Panc1 (cell line): ENCODE results near the gene COL27A1. TPM values are rescaled to one million over a fixed set of nuclear protein-coding genes. Genes with fewer than 3 reads are reported as not detected.

ENCODE experiments used
- ATAC-seq: fragments of 200-7000 bp; cut with Tn5 transposase; 2 replicates; pipeline ENCODE4 v1.9.1; 2020; ENCODE audit warnings: mild to moderate bottlenecking, moderate library complexity
- BruUV-seq: library from RNA; stranded (reverse); fragments of 400-500 nt; replicated peaks from 2 replicates; lab custom pipeline; 2021; lab: Mats Ljungman, UMichigan
- CTCF ChIA-PET: fragments of 300-600 bp; sonication (Branson Sonifier 250); formaldehyde crosslinking; loops from one replicate; lab custom pipeline; 2022; ENCODE audit warnings: antibody characterized with exemption; lab: Charles Lee
- POLR2A ChIA-PET: fragments of 300-600 bp; sonication (Branson Sonifier 250); formaldehyde crosslinking; loops from one replicate; lab custom pipeline; 2022; ENCODE audit warnings: antibody characterized with exemption; lab: Charles Lee
- DNase-seq: peaks from one replicate; pipeline ENCODE4 v3.0.0-alpha.2; 2010; ENCODE audit warnings: low read depth, low spot score
- H3K27ac ChIP-seq: 2 replicates; pipeline ENCODE4 v1.5.1; 2011; ENCODE audit warnings: mild to moderate bottlenecking, low read length, inconsistent platforms
- H3K27me3 ChIP-seq: fragments of 200-500 bp; sonication (Bioruptor generic); 2 replicates; pipeline ENCODE4 v1.6.0; 2014; ENCODE audit warnings: low read length, inconsistent platforms; ENCODE audit not compliant: control insufficient read depth, insufficient read depth
- H3K36me3 ChIP-seq: fragments of 200-500 bp; sonication (Bioruptor generic); 2 replicates; pipeline ENCODE4 v1.5.1; 2014; ENCODE audit warnings: inconsistent platforms, mild to moderate bottlenecking, low read length, moderate library complexity; ENCODE audit not compliant: control insufficient read depth, insufficient read depth
- H3K4me1 ChIP-seq: 2 replicates; pipeline ENCODE4 v1.5.1; 2011; ENCODE audit warnings: inconsistent platforms, mild to moderate bottlenecking, low read length, moderate library complexity; ENCODE audit not compliant: control insufficient read depth, insufficient read depth
- H3K4me3 ChIP-seq, 2 experiments: 2 replicates each; pipeline ENCODE4 v1.5.1; 2011 to 2012; ENCODE audit warnings: low read depth in 2 of 2, low read length in 2 of 2, mild to moderate bottlenecking in 2 of 2, inconsistent platforms in 1 of 2, moderate library complexity in 1 of 2
- H3K9me3 ChIP-seq: fragments of 200-500 bp; sonication (Bioruptor generic); 2 replicates; pipeline ENCODE4 v1.5.1; 2014; ENCODE audit warnings: low read depth, mild to moderate bottlenecking, inconsistent platforms, low read length, moderate library complexity; ENCODE audit not compliant: control insufficient read depth, insufficient read depth
- CTCF ChIP-seq: fragments of 450-650 bp; IDR thresholded peaks from 2 replicates; pipeline ENCODE4 v1.5.1; 2017; ENCODE audit warnings: mild to moderate bottlenecking
- POLR2AphosphoS5 ChIP-seq: IDR thresholded peaks from 2 replicates; pipeline ENCODE4 v1.6.1; 2012; ENCODE audit warnings: mild to moderate bottlenecking, low read depth, low read length, moderate library complexity
- REST ChIP-seq, 2 experiments: IDR thresholded peaks; 2 replicates each; pipeline ENCODE4 v1.6.1; 2011 to 2012; ENCODE audit warnings: low read depth in 2 of 2, control low read depth in 1 of 2, low read length in 1 of 2, mild to moderate bottlenecking in 1 of 2, moderate library complexity in 1 of 2; ENCODE audit not compliant: insufficient read depth in 1 of 2
- SIN3A ChIP-seq: IDR thresholded peaks from 2 replicates; pipeline ENCODE4 v1.6.1; 2012; ENCODE audit warnings: low read depth, mild to moderate bottlenecking, low read length, moderate library complexity, borderline replicate concordance; ENCODE audit not compliant: insufficient read depth
- TCF7L2 ChIP-seq: IDR thresholded peaks from 2 replicates; pipeline ENCODE4 v1.6.1; 2011; ENCODE audit warnings: mild to moderate bottlenecking, low read depth, low read length, inconsistent platforms
- in situ Hi-C: cut with HindIII; loops from 2 replicates; pipeline ENCODE4 v1.10.0; 2016; ENCODE audit warnings: low sequenced_read_pairs, low pct_unique_long_range_greater_than_20kb
- intact Hi-C: fragments of 100-400 bp; cut with micrococcal nuclease; formaldehyde crosslinking; loops from one replicate; pipeline ENCODE4 v1.10.0; 2022; ENCODE audit not compliant: unreplicated experiment
- total RNA-seq: library from RNA; stranded (reverse); gene quantifications from one replicate; pipeline ENCODE4 v1.2.1, GENCODE V29; 2021; ENCODE audit not compliant: unreplicated experiment

COL27A1 gene
- total RNA-seq, 1 experiment from 2014 or later = 5.1 TPM

- Histone ChIP-seq H3K4me3 (no peak overlapping the region), H3K9me3 (no peaks in the 10 kb centered on the region), H3K4me1 (no peaks in the 10 kb centered on the region), H3K27ac (no peak overlapping the region), H3K27me3 (no peaks in the 10 kb centered on the region), H3K36me3 (no peaks in the 10 kb centered on the region)
- CTCF ChIA-PET = no interaction called here
- POLR2A ChIA-PET = no interaction called here
- TF ChIP-seq REST (IDR thresholded peaks at IDR 0.05; ENCODE audit: insufficient read depth in 1 of 2, low read depth in 2 of 2, low read length in 1 of 2) = no peak
- TF ChIP-seq POLR2AphosphoS5 = no peak
- TF ChIP-seq CTCF = no peak
- no peak for TF ChIP-seq TCF7L2
- TF ChIP-seq SIN3A = no peak
- DNase-seq = no peak
- no peak for ATAC-seq
- intact Hi-C loops = no loop called here
- BruUV-seq = no TSS peak
- in situ Hi-C loops = no loop called here
These were observed 14.9 kb upstream of the COL27A1 start for GRCh38 chr9:114140401-114140800.

- in situ Hi-C loops = no loop called here
These were observed 14.5 kb upstream of the COL27A1 start for GRCh38 chr9:114140850-114141249.

GRCh38 chr9:114141553-114142402, 13.6 kb upstream of the COL27A1 start:
- TF ChIP-seq SIN3A = no peak
- no peak for TF ChIP-seq TCF7L2
- no peak for TF ChIP-seq REST (IDR thresholded peaks at IDR 0.05; ENCODE audit: insufficient read depth in 1 of 2, low read depth in 2 of 2, low read length in 1 of 2)
- TF ChIP-seq CTCF = no peak
- no peak for TF ChIP-seq POLR2AphosphoS5
- ChIA-PET CTCF (interaction anchor here (0.6 kb wide), 1 partner anchor 28 kb away, joined by 3 read pairs; no protein-coding TSS in a partner anchor), POLR2A (no interaction called here)
- H3K27ac ChIP-seq = no peak overlapping the region
- H3K36me3 ChIP-seq = no peaks in the 10 kb centered on the region
- intact Hi-C loops = no loop called here
- H3K27me3 ChIP-seq = no peaks in the 10 kb centered on the region
- ATAC-seq (no peak), DNase-seq (no peak)
- no peaks in the 10 kb centered on the region for H3K9me3 ChIP-seq
- in situ Hi-C loops = no loop called here
- no peaks in the 10 kb centered on the region for H3K4me1 ChIP-seq
- no TSS peak for BruUV-seq
- H3K4me3 ChIP-seq = no peak overlapping the region

More at GRCh38 chr9:114140850-114141249, 14.5 kb upstream of the COL27A1 start:
- H3K4me3 ChIP-seq = no peak overlapping the region
- POLR2A ChIA-PET = no interaction called here
- intact Hi-C loops = no loop called here
- no peak overlapping the region for H3K27ac ChIP-seq
- BruUV-seq = no TSS peak
- no peaks in the 10 kb centered on the region for H3K27me3 ChIP-seq
- H3K9me3 ChIP-seq = no peaks in the 10 kb centered on the region
- no peaks in the 10 kb centered on the region for H3K4me1 ChIP-seq
- ATAC-seq = no peak
- CTCF ChIA-PET = no interaction called here
- no peaks in the 10 kb centered on the region for H3K36me3 ChIP-seq
- TF ChIP-seq POLR2AphosphoS5 = no peak
- no peak for DNase-seq
